OCI-LY3 (cell line): ENCODE data around the gene SHQ1.
"Not testable (repeated sequence)": the region's sequence is repeated elsewhere in the genome, so short reads cannot be mapped to it uniquely, and the experiment has no call there.

Experiments
- H2AFZ ChIP-seq: fragments of 200-600, 300-600 bp; shearing (Covaris generic); 2 replicates; pipeline ENCODE4 v1.6.0; 2014; ENCODE audit warnings: antibody characterized with exemption, low read depth, low read length
- H3K27ac ChIP-seq: fragments of 200-600, 300-600 bp; sonication (generic); 2 replicates; pipeline ENCODE4 v1.5.1; 2014; ENCODE audit warnings: mild to moderate bottlenecking, low read length, moderate library complexity, mixed read lengths
- H3K27me3 ChIP-seq: fragments of 200-600, 300-600 bp; sonication (generic); 2 replicates; pipeline ENCODE4 v1.6.1; 2014; ENCODE audit warnings: low read depth, low read length, mixed read lengths
- H3K36me3 ChIP-seq: fragments of 200-600, 300-600 bp; sonication (generic); replicated peaks from 2 replicates; pipeline ENCODE3; 2014; ENCODE audit warnings: low read depth, low read length, mixed read lengths
- H3K4me1 ChIP-seq: fragments of 300-600, 200-600 bp; sonication (generic); 2 replicates; pipeline ENCODE4 v1.6.1; 2014; ENCODE audit warnings: low read length, mixed read lengths
- H3K4me2 ChIP-seq: fragments of 200-600, 300-600 bp; sonication (generic); 2 replicates; pipeline ENCODE4 v1.6.1; 2014; ENCODE audit warnings: low read length, mixed read lengths
- H3K4me3 ChIP-seq: fragments of 300-600, 200-600 bp; sonication (generic); 2 replicates; pipeline ENCODE4 v1.5.1; 2014; ENCODE audit warnings: antibody characterized with exemption, mild to moderate bottlenecking, low read length, moderate library complexity
- H3K79me2 ChIP-seq: fragments of 300-600, 200-600 bp; shearing (Covaris generic); 2 replicates; pipeline ENCODE4 v1.6.1; 2014; ENCODE audit warnings: mild to moderate bottlenecking, low read length, mixed read lengths
- H3K9ac ChIP-seq: fragments of 300-600, 200-600 bp; shearing (Covaris generic); 2 replicates; pipeline ENCODE4 v1.6.0; 2014; ENCODE audit warnings: mild to moderate bottlenecking, low read length, moderate library complexity
- H3K9me3 ChIP-seq: fragments of 200-600, 300-600 bp; shearing (Covaris generic); 2 replicates; pipeline ENCODE4 v1.6.1; 2014; ENCODE audit warnings: low read length, mixed read lengths; ENCODE audit not compliant: insufficient read depth
- H4K20me1 ChIP-seq: fragments of 200-600, 300-600 bp; sonication (generic); 2 replicates; pipeline ENCODE4 v1.6.1; 2016; ENCODE audit warnings: low read length, mixed read lengths; ENCODE audit not compliant: insufficient read depth
- EZH2phosphoT487 ChIP-seq: fragments of 200-600 bp; shearing (Covaris generic); IDR thresholded peaks from 2 replicates; pipeline ENCODE4 v1.6.1; 2018; ENCODE audit warnings: antibody characterized with exemption, mixed run types, low read depth
- TF ChIP-seq, protein P1 (sequence below): fragments of 200-600, 300-600 bp; sonication (generic); IDR thresholded peaks from 2 replicates; pipeline ENCODE4 v1.5.1; 2014; ENCODE audit warnings: antibody characterized with exemption, low read length, low read depth

The SHQ1 gene

DNA sequence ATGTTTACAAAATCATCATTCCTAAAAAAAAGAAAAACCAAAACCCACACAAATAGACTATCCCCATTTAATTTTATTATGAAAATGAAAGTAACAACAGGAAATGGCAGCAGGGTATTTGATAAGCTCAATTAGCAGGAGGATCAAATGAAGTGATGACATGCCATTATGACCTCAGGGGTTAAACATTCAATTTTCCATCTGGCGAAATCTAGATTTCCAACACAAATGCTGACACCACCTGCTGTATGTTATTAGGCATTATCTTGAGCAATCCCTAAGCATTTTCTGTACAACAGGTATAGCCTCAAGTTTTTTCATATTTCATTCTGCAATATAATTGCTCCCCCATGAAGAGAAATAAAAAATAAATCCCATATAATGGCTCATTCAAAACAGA lies 57.1 kb downstream of the SHQ1 start:
- H3K4me2 ChIP-seq, result no peak overlapping the region
- no peak overlapping the region for H3K9ac ChIP-seq
- no peak for TF ChIP-seq EZH2phosphoT487
- TF ChIP-seq, protein P1, sequence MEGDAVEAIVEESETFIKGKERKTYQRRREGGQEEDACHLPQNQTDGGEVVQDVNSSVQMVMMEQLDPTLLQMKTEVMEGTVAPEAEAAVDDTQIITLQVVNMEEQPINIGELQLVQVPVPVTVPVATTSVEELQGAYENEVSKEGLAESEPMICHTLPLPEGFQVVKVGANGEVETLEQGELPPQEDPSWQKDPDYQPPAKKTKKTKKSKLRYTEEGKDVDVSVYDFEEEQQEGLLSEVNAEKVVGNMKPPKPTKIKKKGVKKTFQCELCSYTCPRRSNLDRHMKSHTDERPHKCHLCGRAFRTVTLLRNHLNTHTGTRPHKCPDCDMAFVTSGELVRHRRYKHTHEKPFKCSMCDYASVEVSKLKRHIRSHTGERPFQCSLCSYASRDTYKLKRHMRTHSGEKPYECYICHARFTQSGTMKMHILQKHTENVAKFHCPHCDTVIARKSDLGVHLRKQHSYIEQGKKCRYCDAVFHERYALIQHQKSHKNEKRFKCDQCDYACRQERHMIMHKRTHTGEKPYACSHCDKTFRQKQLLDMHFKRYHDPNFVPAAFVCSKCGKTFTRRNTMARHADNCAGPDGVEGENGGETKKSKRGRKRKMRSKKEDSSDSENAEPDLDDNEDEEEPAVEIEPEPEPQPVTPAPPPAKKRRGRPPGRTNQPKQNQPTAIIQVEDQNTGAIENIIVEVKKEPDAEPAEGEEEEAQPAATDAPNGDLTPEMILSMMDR, result no peak
- no peak overlapping the region for H3K4me3 ChIP-seq
- H2AFZ ChIP-seq, result no peak overlapping the region
- H3K36me3 ChIP-seq, result peaks cover 19% of the 10 kb centered on the region
- no peaks in the 10 kb centered on the region for H3K27me3 ChIP-seq
- H3K9me3 ChIP-seq, result no peaks in the 10 kb centered on the region
- H3K27ac ChIP-seq, result no peak overlapping the region
- no peaks in the 10 kb centered on the region for H4K20me1 ChIP-seq
- H3K79me2 ChIP-seq, result no peaks in the 10 kb centered on the region
- peaks cover 7% of the 10 kb centered on the region; the same call in 1 of the 2 replicates for H3K4me1 ChIP-seq

DNA sequence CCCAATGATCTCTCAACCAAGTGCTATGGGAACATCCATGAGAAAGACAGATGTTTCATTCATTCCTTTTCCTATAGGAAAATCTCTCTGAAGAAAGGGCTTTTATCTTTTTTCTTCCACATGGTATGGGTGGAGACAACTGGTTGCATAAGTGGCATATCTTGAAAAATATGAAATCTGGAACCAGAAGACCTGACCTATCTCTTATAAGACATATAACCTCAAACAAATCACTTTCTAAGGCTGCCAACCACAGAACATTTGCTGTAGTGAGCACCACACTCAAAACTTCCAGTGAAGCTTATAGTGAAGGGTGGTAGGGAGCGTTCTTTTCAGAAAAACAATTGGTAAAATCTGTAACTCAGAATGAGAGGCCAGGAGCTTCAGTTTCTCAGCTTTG lies 58.5 kb downstream of the SHQ1 start:
- Histone ChIP-seq H3K4me2 (no peak overlapping the region), H3K79me2 (no peaks in the 10 kb centered on the region), H3K36me3 (peaks cover 21% of the 10 kb centered on the region), H3K9ac (no peak overlapping the region), H3K4me3 (no peak overlapping the region), H3K9me3 (no peaks in the 10 kb centered on the region), H3K27me3 (no peaks in the 10 kb centered on the region), H3K27ac (no peak overlapping the region), H2AFZ (no peak overlapping the region), H4K20me1 (no peaks in the 10 kb centered on the region), H3K4me1 (peaks cover 7% of the 10 kb centered on the region; the same call in 1 of the 2 replicates)
- TF ChIP-seq, protein P1, result no peak
- no peak for TF ChIP-seq EZH2phosphoT487

DNA sequence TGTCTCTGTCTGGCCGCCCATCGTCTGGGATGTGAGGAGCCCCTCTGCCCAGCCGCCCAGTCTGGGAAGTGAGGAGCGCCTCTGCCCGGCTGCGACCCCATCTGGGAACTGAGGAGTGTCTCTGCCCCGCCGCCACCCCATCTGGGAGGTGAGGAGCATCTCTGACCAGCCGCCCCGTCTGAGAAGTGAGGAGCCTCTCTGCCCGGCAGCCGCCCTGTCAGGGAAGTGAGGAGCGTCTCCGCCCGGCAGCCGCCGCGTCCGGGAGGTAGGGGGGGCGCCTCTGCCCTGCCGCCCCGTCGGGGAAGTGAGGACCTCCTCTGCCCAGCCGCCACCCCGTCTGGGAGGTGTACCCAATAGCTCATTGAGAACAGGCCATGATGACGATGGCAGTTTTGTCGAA lies 60.0 kb downstream of the SHQ1 start:
- H4K20me1 ChIP-seq, H3K4me1 ChIP-seq, H2AFZ ChIP-seq, H3K4me3 ChIP-seq, H3K9me3 ChIP-seq, H3K4me2 ChIP-seq, H3K9ac ChIP-seq, H3K79me2 ChIP-seq, H3K27ac ChIP-seq, H3K27me3 ChIP-seq: not testable (repeated sequence)
- H3K36me3 ChIP-seq, result peaks cover 26% of the 10 kb centered on the region

DNA sequence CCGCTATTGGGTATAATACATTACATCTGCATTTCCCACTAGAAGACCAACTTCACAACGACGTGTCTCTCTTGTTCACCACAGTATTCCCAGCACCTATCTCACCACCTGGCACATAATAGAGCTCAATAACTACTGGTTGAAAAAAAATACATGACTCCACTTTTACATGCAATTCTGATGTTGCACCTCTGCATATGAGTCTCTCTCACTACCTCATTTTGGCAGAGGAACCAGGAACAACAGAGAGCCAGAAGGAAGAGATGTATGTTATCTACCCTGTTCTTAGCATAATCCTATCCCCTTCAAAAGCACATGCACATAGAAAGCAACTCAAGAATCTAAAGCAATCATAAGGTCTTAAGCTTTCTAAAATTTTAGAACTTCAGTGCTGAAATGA lies 61.6 kb downstream of the SHQ1 start:
- Histone ChIP-seq H3K9me3 (no peaks in the 10 kb centered on the region), H3K27ac (no peak overlapping the region), H3K27me3 (no peaks in the 10 kb centered on the region), H3K79me2 (no peaks in the 10 kb centered on the region), H3K36me3 (peaks cover 20% of the 10 kb centered on the region), H3K4me3 (no peak overlapping the region), H3K9ac (no peak overlapping the region), H4K20me1 (no peaks in the 10 kb centered on the region), H2AFZ (no peak overlapping the region), H3K4me1 (peaks cover 7% of the 10 kb centered on the region; the same call in 1 of the 2 replicates), H3K4me2 (no peak overlapping the region)
- TF ChIP-seq, protein P1, result no peak
- no peak for TF ChIP-seq EZH2phosphoT487

DNA sequence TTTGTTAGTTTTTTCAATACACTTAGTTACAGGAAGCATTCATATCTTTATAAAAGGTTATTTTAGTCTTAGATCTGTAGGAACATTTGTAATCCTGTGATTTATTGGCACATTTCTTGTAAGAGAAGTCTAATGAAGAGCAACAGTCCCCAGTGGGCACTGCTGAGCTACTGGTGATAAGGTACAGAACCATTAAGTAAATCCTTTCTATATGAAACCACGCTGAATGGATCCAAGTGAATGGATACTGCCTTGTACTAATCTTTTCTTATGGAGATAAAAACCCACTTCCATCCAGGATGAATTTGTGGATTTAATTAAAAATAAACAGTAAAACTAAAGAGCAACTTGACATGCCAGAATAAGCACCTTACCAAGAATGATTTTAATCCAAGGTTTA lies 64.0 kb downstream of the SHQ1 start:
- Histone ChIP-seq H4K20me1 (no peaks in the 10 kb centered on the region), H2AFZ (no peak overlapping the region), H3K27ac (no peak overlapping the region), H3K4me3 (no peak overlapping the region), H3K9me3 (no peaks in the 10 kb centered on the region), H3K4me2 (no peak overlapping the region), H3K36me3 (peaks cover 12% of the 10 kb centered on the region), H3K79me2 (no peaks in the 10 kb centered on the region), H3K27me3 (no peaks in the 10 kb centered on the region), H3K9ac (no peak overlapping the region), H3K4me1 (peaks cover 7% of the 10 kb centered on the region; the same call in 1 of the 2 replicates)
- TF ChIP-seq, protein P1, result no peak
- no peak for TF ChIP-seq EZH2phosphoT487
